ENCODE data around the gene DCAF15.

DCAF15 gene

DNA sequence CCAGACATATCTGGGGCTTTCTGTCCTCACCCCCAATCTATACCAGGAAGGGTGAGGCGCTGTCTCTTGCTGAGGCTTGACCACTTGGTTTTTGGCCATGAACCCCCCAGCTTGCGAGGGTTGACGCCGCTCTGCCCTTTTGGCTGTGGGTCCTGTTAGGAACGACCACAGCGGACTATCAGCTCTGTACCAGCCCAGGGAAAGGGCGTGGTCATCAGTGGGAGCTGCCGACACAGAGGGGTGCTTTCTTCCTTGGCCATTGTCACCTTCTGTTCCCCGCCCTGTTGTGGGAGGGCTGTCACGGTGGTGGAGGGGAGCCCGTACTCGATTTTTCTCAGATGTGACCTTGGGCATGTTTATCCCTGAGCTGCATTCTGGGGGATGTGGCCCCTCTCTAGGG lies 5.7 kb downstream of the DCAF15 start:
- DNase-seq (ENCODE audit: low spot score), result no peak
- in situ Hi-C loops (cut with MboI; ENCODE audit: low sequenced_read_pairs, unreplicated experiment), result no loop called here
- TF ChIP-seq, protein P1, sequence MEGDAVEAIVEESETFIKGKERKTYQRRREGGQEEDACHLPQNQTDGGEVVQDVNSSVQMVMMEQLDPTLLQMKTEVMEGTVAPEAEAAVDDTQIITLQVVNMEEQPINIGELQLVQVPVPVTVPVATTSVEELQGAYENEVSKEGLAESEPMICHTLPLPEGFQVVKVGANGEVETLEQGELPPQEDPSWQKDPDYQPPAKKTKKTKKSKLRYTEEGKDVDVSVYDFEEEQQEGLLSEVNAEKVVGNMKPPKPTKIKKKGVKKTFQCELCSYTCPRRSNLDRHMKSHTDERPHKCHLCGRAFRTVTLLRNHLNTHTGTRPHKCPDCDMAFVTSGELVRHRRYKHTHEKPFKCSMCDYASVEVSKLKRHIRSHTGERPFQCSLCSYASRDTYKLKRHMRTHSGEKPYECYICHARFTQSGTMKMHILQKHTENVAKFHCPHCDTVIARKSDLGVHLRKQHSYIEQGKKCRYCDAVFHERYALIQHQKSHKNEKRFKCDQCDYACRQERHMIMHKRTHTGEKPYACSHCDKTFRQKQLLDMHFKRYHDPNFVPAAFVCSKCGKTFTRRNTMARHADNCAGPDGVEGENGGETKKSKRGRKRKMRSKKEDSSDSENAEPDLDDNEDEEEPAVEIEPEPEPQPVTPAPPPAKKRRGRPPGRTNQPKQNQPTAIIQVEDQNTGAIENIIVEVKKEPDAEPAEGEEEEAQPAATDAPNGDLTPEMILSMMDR (IDR thresholded peaks at IDR 0.05; ENCODE audit: borderline replicate concordance, control extremely low read depth, extremely low read depth, insufficient read depth, missing control alignments), result no peak

DNA sequence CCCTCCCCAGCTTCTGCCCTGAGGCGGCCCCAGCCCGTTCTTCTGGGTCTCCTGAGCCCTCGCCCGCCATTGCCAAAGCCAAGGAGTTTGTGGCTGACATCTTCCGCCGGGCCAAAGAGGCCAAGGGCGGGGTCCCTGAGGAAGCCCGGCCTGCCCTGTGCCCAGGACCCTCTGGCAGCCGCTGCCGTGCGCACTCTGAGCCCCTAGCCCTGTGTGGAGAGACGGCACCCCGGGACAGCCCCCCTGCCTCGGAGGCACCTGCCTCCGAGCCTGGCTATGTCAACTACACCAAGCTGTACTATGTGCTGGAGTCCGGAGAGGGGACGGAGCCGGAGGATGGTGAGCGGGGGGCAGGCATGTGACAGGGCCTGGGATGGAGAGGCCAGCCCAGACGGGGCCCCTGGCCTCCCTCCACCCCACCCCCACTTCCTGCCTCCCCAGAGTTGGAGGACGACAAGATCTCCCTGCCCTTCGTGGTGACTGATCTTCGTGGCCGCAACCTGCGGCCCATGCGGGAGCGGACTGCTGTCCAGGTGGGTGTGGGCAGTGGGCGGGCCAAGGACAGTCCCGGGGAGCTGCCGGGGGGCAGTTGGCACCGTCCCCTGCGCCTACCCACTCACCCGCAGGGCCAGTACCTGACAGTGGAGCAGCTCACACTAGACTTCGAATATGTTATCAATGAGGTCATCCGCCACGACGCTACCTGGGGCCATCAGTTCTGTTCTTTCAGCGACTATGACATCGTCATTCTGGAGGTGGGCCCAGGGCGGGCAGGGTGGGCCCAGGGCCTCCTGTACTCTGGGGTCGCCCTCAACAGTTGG lies 7.0 kb downstream of the DCAF15 start:
- TF ChIP-seq, protein P1 (IDR thresholded peaks at IDR 0.05; ENCODE audit: borderline replicate concordance, control extremely low read depth, extremely low read depth, insufficient read depth, missing control alignments), result no peak
- DNase-seq (ENCODE audit: low spot score), result no peak
- in situ Hi-C loops (cut with MboI; ENCODE audit: low sequenced_read_pairs, unreplicated experiment), result no loop called here

DNA sequence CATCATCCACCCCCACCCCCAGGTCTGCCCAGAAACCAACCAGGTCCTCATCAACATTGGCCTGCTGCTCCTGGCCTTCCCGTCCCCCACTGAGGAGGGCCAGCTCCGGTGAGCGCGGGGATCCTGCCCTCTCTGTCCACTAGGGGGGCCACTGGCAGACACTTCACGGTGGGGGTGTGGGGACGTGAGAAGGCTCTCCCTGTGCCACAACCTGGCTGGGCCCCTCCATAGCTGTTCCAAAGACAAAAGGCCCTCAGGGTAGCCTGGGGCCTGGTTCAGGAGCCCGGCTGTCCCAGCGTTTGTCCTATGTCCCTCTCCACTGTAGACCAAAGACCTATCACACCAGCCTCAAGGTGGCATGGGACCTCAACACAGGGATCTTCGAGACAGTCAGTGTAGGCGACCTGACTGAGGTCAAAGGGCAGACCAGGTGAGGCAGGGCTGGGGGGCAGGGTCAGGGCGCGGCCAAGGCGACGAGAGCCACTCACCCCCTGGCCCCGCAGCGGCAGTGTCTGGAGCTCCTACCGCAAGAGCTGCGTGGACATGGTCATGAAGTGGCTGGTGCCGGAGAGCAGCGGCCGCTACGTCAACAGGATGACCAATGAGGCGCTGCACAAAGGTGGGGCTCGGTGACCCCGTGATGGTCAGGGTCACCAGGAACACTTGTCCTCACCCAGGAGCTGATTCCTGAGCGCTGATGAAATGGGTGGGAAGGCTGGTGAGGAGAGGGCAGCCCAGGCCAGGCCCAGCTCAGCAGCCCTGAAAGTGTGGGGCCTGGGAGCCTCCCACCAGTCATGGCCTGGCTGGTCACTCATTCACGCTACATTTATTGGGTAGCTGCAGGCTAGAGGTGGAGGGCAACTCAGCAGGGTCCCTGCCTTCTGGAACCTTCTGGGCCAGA lies 7.9 kb downstream of the DCAF15 start:
- TF ChIP-seq, protein P1 (IDR thresholded peaks at IDR 0.05; ENCODE audit: borderline replicate concordance, control extremely low read depth, extremely low read depth, insufficient read depth, missing control alignments), result no peak
- no peak for DNase-seq (ENCODE audit: low spot score)

DNA sequence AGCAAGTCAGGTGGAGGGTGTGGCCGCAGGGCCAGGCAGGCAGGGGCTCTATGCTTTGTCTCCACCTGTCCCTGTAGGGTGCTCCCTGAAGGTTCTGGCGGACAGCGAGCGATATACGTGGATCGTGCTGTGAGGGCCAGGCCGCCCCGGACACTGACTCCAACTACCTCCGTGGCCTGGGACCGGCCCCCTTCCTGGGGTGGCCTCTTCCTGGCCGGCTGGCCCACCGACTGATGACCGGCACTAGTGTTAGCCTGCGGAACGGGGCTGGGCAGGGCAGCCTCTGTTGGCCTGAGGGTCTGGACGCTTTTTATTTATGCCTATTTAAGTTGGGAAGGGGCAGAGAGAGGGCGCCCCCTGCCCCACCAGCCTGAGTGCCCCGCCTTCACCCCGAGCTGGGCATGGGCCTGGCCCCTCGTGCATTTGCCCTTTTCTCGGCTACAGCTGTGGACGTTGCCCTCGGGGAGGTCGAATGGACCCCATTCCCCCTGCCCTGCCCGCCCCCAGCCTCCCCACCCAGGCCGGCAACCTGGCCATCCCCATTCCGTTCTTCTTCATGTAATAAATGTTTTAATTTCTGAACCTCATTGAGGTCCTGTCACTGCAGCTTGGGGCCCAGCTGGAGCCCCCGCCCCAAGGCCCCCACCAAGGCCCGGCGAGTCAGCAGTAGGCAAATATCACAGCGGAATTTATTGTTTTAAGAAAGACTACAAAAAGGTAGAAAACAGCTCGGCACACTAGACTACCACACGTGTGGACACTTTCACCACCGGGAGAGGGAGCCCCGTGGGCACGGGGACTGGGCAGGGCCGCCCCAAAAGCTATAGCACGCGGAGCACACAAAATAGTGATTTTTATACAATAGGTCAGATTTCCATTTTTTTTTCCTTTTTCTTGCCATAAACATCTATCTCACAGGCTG lies 8.8 kb downstream of the DCAF15 start:
- TF ChIP-seq, protein P1 (IDR thresholded peaks at IDR 0.05; ENCODE audit: borderline replicate concordance, control extremely low read depth, extremely low read depth, insufficient read depth, missing control alignments), result no peak
- in situ Hi-C loops (cut with MboI; ENCODE audit: low sequenced_read_pairs, unreplicated experiment), result no loop called here
- DNase-seq (ENCODE audit: low spot score), result no peak

More for the DNA sequence above, 7.9 kb downstream of the DCAF15 start:
- in situ Hi-C loops (cut with MboI; ENCODE audit: low sequenced_read_pairs, unreplicated experiment), result no loop called here

DNA sequence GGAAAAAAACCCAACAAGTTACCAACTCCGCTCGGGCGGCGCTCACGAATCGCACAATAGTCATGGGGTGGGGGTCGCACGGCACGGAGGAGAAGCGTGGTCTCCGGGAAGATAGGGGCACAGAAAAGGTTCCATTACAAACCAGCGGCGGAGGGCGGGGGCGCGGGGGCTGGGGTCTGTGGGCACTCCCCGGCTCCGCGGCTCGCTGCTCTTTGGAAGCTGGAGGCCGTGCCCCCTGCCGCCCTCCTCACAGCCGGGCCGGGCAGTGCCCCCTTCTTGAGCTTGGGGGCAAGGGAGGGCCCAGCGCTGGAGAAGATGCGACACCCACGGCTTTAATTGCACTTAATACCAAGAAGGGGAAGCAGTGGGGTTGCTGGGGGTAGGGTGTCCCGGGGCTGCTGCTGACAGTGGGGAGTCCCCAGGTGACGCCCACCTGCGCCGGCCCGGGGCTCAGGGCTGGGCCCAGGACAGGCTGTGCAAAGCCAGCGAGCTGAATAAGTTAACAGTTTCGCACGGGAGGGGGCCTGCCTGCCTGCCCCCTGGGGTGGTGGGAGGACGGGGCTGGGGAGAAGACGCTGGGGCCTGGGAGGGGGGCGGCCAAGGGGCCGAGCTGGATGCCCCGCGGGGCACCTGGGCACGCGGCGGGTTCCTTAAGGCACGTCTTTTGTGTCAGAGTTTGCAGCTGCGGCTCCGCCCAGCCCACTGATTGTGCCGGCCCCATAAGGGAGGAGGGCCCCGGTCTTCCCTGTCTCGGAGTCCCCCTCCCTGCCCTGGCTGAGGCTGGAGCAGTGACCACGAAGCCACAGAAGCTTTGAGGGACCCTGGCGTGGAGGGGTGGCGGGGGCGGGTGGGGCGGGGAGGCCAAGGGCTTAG lies 9.8 kb downstream of the DCAF15 start:
- in situ Hi-C loops (cut with MboI; ENCODE audit: low sequenced_read_pairs, unreplicated experiment), result no loop called here
- TF ChIP-seq, protein P1 (IDR thresholded peaks at IDR 0.05; ENCODE audit: borderline replicate concordance, control extremely low read depth, extremely low read depth, insufficient read depth, missing control alignments), result no peak
- no peak for DNase-seq (ENCODE audit: low spot score)
